GM12892 (cell line): ENCODE results near the gene REV1.

Source experiments
- POLR2A ChIP-seq: IDR thresholded peaks from 2 replicates; pipeline ENCODE4 v1.6.1; 2011; ENCODE audit warnings: low read depth, low read length, control low read depth
- POLR2AphosphoS5 ChIP-seq: IDR thresholded peaks from 2 replicates; pipeline ENCODE4 v1.6.1; 2011; ENCODE audit warnings: low read depth, low read length, control low read depth

- TF ChIP-seq POLR2A: no peak
- no peak for TF ChIP-seq POLR2AphosphoS5
Observed at GRCh38 chr2:99470957-99471356, 18.9 kb downstream of the REV1 start.
